Activated T-cell treated with anti-CD3 and anti-CD28 coated beads for 24 hours (primary cell): ENCODE data around the gene GPR176.
"Not testable (repeated sequence)": the region's sequence is repeated elsewhere in the genome, so short reads cannot be mapped to it uniquely, and the experiment has no call there.

Source experiments
- DNase-seq: peaks from one replicate; pipeline ENCODE4 v3.0.0-alpha.2; 2020; ENCODE audit warnings: low read depth

The GPR176 gene

DNA sequence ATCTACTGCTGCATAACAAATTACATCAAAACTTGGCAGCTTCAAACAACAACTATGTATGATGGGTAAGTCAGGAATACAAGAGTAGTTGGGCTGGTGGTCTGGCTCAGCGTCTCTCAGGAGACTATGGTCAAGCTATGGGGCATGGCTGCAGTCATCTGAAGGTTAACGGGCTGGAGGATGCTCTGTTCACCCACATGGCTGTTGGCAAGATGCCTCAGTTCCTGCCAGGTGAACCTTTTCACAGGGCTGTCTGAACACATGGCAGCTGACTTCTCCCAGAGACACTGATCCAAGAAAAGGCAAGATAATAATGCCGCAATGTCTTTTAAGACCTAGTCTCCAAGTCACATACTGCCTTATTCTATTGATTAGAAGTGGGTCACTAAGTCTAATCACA is 63.7 kb downstream of the GPR176 start:
- DNase-seq, result no peak

DNA sequence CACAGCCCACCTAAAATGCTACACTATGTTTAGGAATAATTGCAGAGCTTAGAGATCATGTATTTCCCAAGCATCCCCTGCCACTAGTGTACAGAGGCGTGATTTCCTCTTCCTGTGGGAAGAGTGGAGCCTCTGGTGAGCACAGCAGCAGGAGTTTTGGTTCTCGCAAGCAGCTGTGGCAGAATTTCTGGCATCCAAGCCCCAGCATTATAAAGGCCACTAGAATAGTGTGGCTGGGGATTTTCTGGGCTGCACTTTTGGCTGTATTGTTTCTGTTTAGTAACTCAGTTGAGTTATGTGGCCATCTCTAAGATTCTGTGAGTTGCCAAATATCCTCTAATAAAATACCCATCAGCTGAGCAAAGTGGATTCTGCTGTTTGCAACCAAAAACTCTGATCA is 64.7 kb downstream of the GPR176 start:
- DNase-seq, result no peak

DNA sequence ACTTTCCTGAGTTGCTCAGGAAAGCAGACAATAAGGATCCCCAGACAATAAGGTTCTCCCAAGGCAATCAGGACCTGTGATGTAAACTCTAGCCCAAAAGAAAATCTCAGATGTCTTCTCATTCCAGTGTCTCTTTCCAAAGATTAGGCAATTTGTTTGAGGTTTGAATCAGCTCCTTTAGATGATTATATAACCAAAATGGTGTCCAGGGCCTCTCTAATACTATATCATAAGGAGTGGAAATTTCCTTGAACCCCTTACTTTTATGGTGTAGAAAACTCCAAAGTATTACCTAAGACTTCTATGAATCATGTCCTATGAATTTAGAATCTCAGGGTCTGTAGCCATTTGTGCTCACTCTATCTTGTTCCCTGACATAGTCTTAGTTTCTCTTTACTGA is 65.9 kb downstream of the GPR176 start:
- DNase-seq, result no peak

DNA sequence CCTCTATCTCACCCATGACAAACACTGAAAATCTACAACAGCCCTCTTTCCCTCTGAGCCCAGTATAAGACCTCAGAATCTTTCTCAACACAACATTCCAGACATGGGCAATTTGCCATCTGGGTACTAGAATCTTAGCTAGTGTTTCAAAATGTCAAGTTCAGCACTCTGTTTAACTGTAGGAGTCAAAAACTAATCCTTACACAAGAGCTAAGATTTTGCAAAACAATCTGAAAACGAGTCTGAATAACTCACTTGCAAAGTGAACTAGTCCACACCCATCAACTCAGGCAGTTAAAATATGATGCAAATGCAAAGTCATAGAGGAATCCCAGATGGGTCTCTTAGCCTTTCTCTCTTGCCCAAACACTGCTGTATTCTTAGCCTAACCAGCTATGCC is 67.8 kb downstream of the GPR176 start:
- no peak for DNase-seq

DNA sequence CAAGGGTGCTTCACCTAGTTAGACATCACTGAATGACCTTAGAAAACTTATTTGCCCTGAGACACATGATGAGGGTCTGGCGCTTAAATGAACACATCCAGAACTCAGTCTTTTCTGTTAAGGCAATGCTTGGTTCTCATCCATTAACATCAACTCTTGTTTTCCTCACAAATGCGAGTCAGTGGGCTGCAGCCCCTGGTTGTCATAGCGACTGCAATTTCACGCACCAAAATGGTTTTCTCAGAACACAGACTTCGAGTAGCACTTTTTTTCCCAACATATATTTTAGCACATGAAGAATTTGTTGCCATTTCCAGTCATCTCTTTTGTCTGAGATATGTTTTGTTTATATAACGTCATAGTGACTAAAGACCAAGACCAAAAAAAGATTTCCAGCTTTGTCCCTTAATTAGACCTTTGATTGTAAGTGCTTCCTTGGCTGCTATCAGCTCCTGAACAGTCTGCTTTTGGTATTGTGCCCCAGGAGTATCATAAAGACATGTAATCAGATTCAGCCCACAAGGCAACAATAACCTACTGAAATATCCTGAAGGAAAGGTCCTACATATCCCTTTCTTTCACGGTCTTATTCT is 68.5 kb downstream of the GPR176 start:
- no peak for DNase-seq

DNA sequence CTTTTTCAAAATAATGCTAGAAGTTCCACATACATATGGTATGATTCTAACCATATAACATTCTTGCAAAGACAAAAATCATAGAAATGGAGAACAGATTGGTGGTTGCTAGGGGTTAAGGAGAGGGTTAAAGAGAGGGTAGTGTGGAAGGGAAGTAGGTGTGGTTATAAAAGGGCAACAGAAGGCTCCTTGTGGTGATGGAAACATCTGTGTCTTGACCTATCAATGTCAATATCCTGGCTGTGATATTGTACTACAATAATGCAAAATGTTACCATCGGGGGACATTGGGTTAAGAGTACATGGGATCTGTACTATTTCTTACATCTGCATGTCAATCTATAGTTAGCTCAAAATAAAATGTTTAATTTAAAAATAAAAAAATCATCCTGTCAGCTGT is 69.6 kb downstream of the GPR176 start:
- no peak for DNase-seq

DNA sequence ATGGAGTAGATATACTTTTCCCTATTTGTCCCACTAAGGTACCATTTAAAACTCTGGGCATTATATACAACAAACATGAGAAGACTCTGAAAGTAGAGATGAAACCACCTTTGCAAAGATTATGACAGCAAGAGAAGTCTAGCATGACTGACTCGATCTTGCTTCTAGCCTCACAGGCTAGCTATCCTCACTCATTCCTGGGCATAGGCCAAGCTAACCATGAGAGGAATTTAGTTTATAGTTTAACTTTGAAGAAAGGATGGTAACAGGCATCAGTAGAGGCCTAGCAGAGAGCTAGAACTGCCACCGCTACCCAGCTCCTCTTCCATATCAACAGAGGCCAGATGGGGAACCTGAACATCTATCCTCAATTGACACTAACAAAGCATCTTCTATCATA is 74.0 kb downstream of the GPR176 start:
- no peak for DNase-seq

DNA sequence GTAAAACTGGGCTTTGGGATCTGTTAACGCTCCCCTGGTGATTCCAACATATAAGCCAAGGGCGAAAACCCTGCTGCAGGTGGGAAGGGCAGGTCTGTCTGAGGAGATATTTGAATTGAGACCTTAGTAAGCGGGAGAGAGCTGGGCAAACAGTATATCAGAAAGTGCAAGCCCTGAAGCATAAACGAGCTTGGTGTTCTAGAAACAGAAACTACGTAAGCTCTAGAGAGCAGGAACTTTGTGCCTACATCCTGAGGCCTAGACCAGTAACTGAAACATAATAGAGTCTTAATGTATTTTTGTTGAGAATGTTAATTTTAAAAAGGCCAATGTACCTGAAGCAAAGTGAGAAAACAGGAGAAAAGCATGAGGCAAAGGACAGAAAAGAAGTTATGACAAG is 74.5 kb downstream of the GPR176 start:
- DNase-seq, result no peak

DNA sequence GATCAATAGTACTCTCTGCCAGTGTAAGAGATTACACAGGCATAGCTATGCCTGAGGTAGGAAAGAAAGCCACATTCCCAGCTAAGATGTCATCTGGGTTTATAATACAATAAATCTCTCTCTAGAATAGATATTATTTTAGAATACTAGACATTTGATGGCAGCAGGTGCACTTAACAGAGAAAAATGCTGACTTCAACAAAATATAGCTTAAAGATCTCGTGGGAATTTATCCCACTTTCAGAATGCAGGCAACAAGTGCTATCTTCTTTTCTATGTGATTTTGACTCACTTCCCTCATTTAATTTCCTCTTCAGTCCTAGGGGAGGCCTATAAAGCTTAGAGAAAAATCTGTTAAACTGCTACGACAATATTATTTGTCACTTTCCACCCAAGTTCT is 76.5 kb downstream of the GPR176 start:
- DNase-seq, result no peak

DNA sequence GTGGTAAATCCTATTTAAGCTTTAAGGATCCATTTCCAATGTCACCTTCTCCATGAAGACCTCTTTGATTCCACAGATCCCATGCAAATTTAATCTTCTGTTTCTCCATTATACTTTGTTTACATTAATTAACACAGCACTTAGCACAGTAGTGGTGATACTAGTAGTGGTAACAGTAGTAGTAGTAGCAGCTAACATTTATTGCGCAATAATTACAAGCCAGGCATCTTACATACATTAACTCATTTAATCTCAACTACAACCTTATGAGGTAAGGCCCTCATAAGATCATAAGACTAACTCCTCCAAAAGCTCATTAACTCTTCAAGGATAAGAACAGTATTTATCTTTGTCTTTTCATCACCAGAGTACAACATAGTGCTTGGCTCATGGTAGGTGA is 82.6 kb downstream of the GPR176 start:
- DNase-seq, result no peak

DNA sequence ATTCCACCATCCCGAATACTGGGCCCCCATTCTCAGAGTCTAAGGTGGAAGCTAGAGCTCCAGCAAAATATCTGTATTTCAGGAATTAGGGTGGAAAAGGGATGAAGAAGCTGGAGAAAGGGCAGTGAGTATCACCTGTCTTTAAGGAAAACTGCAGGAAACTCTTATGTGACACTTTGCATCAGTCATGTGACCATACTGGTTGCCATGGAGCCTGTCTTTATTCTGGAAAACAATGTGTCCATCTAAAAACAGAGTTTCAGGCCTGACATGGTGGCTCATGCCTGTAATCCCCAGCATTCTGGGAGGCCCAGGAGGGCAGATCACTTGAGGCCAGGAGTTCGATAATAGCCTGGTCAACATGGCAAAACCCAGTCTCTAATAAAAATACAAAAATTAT is 84.5 kb downstream of the GPR176 start:
- DNase-seq, result no peak

DNA sequence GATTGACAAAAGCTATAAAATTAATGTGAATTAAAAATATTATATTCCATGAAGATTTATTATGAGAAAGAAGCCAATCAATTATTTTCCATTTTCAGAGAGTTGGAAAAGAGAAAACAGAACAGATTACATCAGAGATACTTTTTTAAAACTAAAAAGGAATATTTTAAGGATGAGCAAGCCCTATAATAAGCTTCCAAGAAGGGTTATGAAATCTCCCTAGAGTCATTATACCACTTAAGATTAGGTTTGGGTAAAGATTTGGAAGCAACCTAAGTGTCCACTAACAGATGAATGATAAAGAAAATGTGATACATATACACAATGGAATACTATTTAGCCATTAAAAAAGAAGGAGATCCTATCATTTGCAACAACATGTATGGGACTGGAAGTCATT is 85.8 kb downstream of the GPR176 start:
- no peak for DNase-seq

DNA sequence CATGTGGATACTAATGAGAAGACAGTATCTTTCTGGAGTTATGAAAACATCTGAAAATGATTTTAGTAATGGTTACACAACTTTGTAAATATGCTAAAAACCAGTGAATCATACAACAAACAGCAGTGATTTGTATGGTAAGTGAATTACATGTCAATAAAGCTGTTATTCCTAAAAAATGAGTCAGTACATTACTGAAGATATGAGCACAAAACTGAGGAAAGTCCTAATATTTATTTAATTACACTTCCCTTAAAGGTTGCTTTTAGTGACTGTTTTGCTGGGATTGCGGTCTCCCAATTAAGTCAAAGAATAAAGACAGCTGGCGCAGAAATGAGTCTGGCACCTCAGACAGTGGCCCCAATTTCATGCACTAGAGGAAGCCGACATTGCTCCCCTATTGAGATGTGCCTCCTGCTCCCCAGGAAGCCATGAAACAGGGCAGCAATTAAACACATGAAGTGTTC is 86.5 kb downstream of the GPR176 start:
- no peak for DNase-seq

DNA sequence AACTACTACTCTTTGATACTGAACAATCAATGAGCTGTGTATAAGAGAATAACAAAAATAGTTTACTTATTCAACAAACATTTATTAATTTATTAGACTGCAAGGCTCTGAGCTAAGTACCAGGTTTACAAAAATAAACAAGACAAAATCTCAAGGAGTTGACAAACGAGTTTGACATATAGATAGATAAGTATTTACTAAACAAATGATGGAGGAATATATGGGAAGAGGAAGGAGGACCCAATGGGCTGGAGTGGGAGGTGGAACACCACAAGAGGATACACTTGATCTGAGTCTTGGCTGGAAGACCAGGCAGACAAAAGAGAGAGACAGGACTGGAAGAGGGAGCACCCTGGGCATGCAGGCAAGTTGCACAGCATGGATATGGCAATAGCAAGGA is 89.9 kb downstream of the GPR176 start:
- no peak for DNase-seq

DNA sequence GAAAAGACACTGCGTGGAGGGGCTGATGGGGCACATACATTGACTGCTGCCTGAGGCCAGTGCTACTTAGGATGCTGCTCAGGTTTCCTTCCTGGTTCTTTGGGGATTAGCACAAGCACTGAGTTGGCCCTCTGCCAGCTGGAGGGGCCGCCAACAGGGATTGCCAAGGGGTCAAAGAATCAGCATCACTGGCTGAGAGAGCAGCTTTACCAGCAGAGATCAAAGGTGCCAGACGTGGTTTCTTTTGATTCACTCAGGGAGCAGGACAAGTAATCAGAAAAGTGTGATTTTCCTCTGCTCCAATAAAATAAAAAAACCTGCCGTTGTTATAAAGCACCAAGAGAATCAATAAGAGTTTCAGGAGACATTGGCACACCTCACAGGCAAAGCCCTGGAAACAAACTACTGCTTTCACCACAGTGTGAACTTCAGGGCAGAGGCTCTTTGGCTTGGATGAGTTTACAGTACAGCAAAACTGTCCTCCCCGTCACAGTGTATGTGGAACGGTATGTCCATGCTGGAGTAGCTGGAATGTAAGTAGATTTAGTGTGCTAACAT is 91.6 kb downstream of the GPR176 start:
- DNase-seq, result no peak

DNA sequence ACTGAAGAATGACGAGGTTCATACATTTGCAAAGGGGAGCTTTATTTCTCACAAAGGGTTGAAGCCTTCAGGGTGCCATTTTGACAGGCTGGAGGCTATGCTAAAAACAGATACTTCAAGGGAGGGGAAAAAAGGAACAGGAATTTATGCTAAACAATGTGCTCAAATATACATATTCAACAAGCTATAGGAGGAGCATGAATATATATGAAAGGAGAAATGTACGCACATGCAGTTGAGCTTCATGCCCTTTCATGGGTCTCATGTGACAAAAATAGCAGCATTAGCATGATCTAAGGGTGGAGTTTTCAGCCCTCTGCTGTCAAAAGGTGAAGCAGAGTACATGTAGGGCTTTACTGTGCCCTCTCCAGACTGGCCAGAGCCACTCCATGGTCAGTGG is 93.1 kb downstream of the GPR176 start:
- no peak for DNase-seq

DNA sequence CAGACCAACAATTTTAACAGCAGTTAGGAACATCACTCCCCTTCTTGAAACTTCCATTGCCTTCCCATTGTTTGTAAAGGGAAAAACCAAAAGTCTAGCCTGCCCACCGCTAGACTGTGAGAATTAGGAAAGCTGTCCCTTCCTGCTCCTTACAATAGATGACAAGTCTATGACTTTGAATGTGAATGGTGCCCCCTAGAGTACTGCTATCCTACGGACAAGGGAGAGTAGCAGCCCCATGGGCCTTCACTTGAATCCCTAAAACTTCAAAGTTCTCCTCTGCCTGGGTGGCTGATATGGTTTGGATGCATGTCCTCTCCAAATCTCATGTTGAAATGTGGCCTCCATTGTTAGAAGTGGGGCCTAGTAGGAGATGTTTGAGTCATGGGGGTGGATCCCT is 96.4 kb downstream of the GPR176 start:
- no peak for DNase-seq

DNA sequence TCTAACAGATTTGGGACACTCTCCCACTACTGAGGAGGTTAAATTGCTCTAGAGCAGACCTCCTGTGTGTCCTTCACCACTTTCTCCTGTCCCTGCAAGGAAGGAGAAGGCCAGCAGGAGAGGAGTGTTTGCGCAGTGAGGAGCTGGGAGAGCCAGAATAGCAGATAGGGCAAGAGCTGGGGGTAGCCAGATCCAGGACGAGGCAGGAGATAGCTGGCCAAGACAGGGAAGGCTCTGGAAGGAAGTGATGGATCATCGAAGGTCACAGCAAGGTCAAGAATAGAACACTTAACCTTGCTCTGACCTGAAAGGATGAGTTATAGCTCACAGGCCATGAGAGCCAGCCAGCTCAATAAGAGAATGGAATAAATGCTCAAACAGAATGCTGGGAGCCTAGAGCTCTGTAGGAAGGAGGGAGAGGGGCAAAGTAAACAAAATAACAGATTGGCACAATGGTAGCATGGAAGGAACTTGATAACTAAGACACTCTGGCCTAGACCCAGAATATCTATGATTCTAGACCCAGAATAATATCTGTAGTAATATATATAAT is 99.9 kb downstream of the GPR176 start:
- DNase-seq, result no peak

DNA sequence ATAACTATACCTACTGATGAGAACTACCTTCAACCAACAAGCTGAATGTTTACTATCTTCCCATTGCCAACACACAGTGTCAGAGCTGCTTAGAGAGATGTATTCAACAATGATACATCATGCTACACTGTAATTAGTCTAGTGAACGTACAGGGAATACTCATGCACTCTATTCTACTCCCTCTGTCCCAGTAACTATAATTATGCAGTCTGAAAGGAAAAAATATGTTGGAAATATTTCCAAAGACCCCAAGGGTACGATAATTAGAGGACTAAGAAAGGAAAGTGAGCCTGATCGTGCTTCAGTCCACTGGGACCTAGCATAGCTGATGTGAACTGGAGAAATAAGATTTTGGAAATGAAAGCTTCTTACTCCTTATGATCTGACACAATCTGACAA is 100.5 kb downstream of the GPR176 start:
- DNase-seq, result no peak

DNA sequence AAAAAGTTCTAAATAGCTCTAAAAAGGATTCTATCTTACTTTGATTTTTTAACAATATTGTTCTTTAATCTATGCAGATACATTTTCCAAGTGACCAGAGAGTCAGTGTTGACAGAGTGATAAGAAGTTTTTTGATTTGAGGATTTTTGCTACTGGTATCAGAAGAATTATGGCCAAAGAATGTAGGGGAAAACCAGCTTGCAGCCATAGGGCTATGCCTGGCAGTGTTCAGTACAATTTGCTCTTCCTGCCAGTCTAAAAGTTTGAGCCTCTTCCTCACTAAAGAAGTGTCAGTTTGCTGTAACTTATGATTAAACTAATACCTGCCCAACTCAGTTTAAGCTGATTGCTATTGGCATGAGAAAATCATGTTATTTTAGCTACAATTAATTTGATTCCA is 102.2 kb downstream of the GPR176 start:
- DNase-seq, result no peak

DNA sequence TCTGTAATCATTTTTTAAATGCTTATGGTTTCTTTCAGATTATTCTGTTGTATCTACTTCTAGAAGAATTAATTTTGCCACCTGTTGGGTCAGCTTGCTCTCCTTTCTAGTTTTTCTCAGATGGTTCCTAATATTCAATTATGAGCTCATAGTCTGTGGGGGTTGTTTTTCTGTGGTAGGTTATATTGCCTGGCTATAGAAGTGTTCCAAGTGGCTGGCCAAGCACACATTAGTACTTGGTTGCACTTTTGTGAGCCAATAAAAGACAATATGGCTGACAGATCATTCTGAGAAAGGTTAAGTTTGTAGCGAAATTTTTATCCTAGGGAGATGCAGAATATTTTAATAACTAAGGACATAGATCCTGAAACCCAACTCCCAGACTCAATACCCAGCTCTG is 105.6 kb downstream of the GPR176 start:
- DNase-seq, result no peak

DNA sequence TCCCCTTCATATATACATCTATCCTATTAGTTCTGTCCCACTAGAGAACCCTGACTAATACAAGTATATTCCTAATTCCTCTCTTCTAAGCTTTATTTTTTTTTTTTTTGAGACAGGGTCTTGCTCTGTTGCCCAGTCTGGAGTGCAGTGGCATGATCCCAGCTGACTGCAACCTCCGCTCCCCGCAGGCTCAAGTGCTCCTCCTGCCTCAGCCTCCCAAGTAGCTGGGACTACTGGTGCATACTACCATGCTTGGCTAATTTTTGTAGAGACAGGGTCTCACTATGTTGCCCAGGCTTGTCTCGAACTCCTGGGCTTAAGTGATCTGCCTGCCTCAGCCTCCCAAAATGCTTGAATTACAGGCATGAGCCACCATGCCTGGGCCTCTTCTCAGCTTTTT is 107.4 kb downstream of the GPR176 start:
- not testable (repeated sequence) for DNase-seq

DNA sequence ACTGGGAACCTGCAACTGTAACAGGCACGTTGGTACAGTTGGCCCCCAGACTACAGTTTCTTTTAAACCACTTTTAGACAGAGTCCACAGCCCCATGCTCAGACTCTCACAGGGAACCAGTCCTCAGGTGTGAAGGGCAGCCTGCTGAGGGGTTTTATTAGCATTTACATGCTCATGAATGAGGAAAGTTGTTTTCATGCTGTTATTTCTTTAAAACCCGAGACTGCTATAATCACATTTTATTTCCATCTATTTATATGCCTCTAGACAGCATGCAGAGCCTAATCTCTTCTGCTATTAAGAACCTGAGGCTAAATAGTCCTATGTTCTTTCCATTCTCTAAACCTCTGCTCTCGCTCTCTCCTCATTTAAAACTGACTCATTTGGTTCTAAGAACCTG is 111.2 kb downstream of the GPR176 start:
- no peak for DNase-seq

DNA sequence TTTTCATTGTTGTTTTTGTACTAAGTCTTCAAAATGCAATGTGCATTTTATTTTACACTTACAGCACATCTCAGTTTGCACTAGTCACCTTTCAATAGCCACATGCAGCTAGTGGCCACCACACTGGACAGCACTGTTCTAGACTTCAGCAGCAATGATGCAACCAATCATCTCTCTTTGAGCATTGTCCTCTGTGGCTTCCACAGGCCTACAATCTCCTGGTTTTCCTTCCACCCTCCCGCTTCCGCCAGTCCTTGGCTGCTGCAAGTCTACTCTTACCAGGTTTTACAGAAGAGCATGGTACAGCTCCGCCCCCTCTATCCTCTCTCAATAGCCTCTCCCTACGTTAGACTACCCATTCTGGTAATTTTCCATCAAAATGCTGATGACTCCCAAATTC is 112.3 kb downstream of the GPR176 start:
- no peak for DNase-seq
